Nephron (organoid): ENCODE data around the gene PCDHB1.

ENCODE experiments used
- H3K27ac Mint-ChIP-seq, 3 experiments: 2 replicates each; pipeline ENCODE4 v1.8.0; 2020; ENCODE audit warnings: mixed read lengths in 3 of 3, mild to moderate bottlenecking in 2 of 3, moderate library complexity in 1 of 3
- H3K27me3 Mint-ChIP-seq: 2 replicates; pipeline ENCODE4 v1.8.0; 2021; ENCODE audit warnings: low read depth, mild to moderate bottlenecking, moderate library complexity, mixed read lengths
- H3K36me3 Mint-ChIP-seq: 2 replicates; pipeline ENCODE4 v1.8.0; 2020; ENCODE audit warnings: low read depth, mixed read lengths
- H3K4me1 Mint-ChIP-seq: 2 replicates; pipeline ENCODE4 v1.8.0; 2020; ENCODE audit warnings: mixed read lengths
- H3K4me3 Mint-ChIP-seq, 3 experiments: 2 replicates each; pipeline ENCODE4 v1.8.0; 2020; ENCODE audit warnings: mild to moderate bottlenecking in 3 of 3, mixed read lengths in 3 of 3, moderate library complexity in 2 of 3
- H3K9me3 Mint-ChIP-seq: 2 replicates; pipeline ENCODE4 v1.8.0; 2020; ENCODE audit warnings: mixed read lengths
- TF ChIP-seq, protein P1 (sequence below), 3 experiments: fragments of 200-600 bp; sonication (generic); IDR thresholded peaks; one replicate each; pipeline ENCODE4 v1.5.0; 2021; ENCODE audit warnings: antibody characterized with exemption in 3 of 3; ENCODE audit not compliant: unreplicated experiment in 3 of 3

The PCDHB1 gene

DNA sequence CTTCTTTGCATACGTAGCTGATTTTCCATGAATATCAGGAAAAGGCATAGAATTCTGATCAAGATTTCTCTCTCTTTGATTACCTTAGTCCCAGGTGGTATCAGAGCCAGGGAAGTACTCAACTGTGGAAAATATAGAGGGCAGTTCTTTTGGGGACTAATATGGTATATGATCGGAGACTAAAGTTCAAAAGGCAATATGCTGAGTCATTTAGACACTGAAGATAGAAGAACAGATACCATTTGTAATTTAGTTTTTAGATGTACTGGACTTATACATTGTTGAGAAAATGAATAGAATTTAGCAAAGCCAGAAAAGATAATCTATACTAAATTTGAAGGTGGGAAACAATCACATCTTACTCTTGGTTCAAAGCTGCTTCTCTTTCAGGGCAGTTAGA is 54.2 kb downstream of the PCDHB1 start:
- Mint-ChIP-seq H3K4me3 (no peak overlapping the region), H3K4me1 (no peaks in the 10 kb centered on the region), H3K9me3 (peaks cover 75% of the 10 kb centered on the region), H3K27me3 (no peaks in the 10 kb centered on the region), H3K36me3 (peaks cover 91% of the 10 kb centered on the region), H3K27ac (no peak overlapping the region)
- TF ChIP-seq, protein P1, sequence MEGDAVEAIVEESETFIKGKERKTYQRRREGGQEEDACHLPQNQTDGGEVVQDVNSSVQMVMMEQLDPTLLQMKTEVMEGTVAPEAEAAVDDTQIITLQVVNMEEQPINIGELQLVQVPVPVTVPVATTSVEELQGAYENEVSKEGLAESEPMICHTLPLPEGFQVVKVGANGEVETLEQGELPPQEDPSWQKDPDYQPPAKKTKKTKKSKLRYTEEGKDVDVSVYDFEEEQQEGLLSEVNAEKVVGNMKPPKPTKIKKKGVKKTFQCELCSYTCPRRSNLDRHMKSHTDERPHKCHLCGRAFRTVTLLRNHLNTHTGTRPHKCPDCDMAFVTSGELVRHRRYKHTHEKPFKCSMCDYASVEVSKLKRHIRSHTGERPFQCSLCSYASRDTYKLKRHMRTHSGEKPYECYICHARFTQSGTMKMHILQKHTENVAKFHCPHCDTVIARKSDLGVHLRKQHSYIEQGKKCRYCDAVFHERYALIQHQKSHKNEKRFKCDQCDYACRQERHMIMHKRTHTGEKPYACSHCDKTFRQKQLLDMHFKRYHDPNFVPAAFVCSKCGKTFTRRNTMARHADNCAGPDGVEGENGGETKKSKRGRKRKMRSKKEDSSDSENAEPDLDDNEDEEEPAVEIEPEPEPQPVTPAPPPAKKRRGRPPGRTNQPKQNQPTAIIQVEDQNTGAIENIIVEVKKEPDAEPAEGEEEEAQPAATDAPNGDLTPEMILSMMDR (IDR thresholded peaks at IDR 0.05; ENCODE audit: unreplicated experiment in 3 of 3): no peak
